ENCODE data around the gene PDCD1LG2. TPM values are rescaled to one million over a fixed set of nuclear protein-coding genes. Genes with fewer than 3 reads are reported as not detected.
A peak's percentile ranks its signal among the peaks of the same experiment; 100 is the strongest.

The PDCD1LG2 gene
- total and polyA plus RNA-seq, 2 of the 8 experiments (the other 6 are each of a cell fraction or from before 2014, with no cell fraction given): not detected

DNA sequence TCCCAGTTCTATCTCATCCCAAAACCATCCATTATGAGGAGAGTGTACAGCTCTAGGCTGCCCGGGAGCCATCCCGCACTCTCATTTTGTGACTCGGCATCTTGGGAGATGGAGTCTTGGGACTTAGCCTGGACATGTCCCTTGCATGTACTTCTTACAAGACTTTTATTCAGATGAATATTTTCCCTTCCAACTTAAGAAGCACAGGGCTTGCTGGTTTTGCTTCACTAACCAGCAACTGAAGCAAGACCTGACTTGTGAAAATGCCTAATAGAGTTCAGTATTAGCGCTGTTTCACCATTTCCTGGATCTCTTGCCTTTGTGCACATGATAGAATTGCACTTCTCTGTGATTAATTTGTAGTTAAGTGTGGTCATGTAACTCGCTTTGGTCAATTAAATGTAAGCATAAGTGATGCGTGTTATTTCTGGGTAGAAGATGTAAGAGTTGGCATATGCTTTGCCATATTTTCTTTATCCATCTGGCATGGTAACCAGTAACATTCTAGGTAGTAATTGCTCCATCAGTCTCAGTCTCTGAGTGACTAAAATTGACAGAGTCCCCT lies 55.8 kb downstream of the PDCD1LG2 start:
- no peak overlapping the region for H4K91ac ChIP-seq (replicated peaks; ENCODE audit: insufficient read length, low read length)
- no peak overlapping the region for H2BK12ac ChIP-seq (ENCODE audit: low read depth, low read length)
- no peak overlapping the region for H2BK20ac ChIP-seq (ENCODE audit: low read length)
- 0 out of 4 replicates have a peak, but pooled peaks cover 0 to 2% of the 10 kb centered on the region in 2 experiments for H3K9me3 ChIP-seq (ENCODE audit: insufficient read depth in 2 of 2, low read depth in 1 of 2, low read length in 1 of 2)
- DNase-seq (ENCODE audit: low read depth in 1 of 2, low spot score in 2 of 2) (no peak), FAIRE-seq (no peak)
- H3K4me3 ChIP-seq (ENCODE audit: extremely low read depth in 1 of 4, insufficient read depth in 2 of 4, low read depth in 3 of 4, low read length in 4 of 4): no peak overlapping the region
- H2BK15ac ChIP-seq (ENCODE audit: low read length): no peak overlapping the region
- H3K23me2 ChIP-seq (ENCODE audit: low read depth, low read length): no peaks in the 10 kb centered on the region
- no peaks in the 10 kb centered on the region for H3K79me2 ChIP-seq (ENCODE audit: control insufficient read depth in 1 of 2, insufficient read depth in 2 of 2, low read length in 2 of 2)
- H3K4me2 ChIP-seq (ENCODE audit: insufficient read depth in 1 of 2, low read depth in 2 of 2, low read length in 2 of 2): no peak overlapping the region
- 0 out of 2 replicates have a peak overlapping the region, but pooled peaks have one; percentile 15 for H2BK5ac ChIP-seq (ENCODE audit: low read depth, low read length)
- H3K14ac ChIP-seq (ENCODE audit: insufficient read length): no peak overlapping the region
- no peak overlapping the region for H3K56ac ChIP-seq (replicated peaks; ENCODE audit: insufficient read length, low read depth, low read length)
- H3K9ac ChIP-seq (replicated peaks in 1 of 4; ENCODE audit: extremely low read depth in 1 of 4, low read depth in 3 of 4, low read length in 3 of 4): no peak overlapping the region
- no peaks in the 10 kb centered on the region for H3K79me1 ChIP-seq (ENCODE audit: low read depth, low read length)
- no peak overlapping the region for H4K5ac ChIP-seq (ENCODE audit: insufficient read length, low read depth, low read length)
- WGBS, 2 experiments (ENCODE audit: extremely low coverage in 1 of 2, insufficient coverage in 1 of 2, insufficient read length in 1 of 2, insufficient replicate concordance in 2 of 2, low coverage in 1 of 2, low lambda C conversion rate in 2 of 2, missing lambda C conversion rate in 1 of 2): 91% methylated on average over 6 of the region's 6 CpGs; no CpG with 5 or more reads in 1 of the 2 experiments
- no peak overlapping the region for H2AK5ac ChIP-seq (ENCODE audit: low read depth, low read length)
- H3K4me1 ChIP-seq (replicated peaks in 1 of 4; ENCODE audit: control insufficient read depth in 3 of 4, insufficient read depth in 4 of 4, low read length in 3 of 4): no peaks in the 10 kb centered on the region
- H3K18ac ChIP-seq (ENCODE audit: extremely low read depth, low read length): no peak overlapping the region
- peak overlapping the region; percentile 76; the same call in 1 of the 2 replicates for H2AFZ ChIP-seq (ENCODE audit: low read length)
- H3K27ac ChIP-seq (ENCODE audit: low read depth, low read length): no peak overlapping the region
- no peak overlapping the region for H3K23ac ChIP-seq (ENCODE audit: insufficient read length)
- no peak overlapping the region for H3K4ac ChIP-seq (replicated peaks; ENCODE audit: insufficient read length, low read depth, low read length)
- no peak overlapping the region for H4K8ac ChIP-seq (ENCODE audit: extremely low read depth, insufficient read depth, low read length)
- ChIA-PET CTCF (ENCODE audit: partially characterized antibody) (interaction anchor here (1.1 kb wide), 1 partner anchor 9 kb away, joined by 3 read pairs; no protein-coding TSS in a partner anchor), POLR2A (ENCODE audit: partially characterized antibody) (interaction anchor here (1.6 kb wide), 1 partner anchor 9 kb away, joined by 3 read pairs; no protein-coding TSS in a partner anchor)
- no peak overlapping the region for H2BK120ac ChIP-seq (replicated peaks; ENCODE audit: low read depth, low read length)
- H3K36me3 ChIP-seq (ENCODE audit: control insufficient read depth in 2 of 4, insufficient read depth in 4 of 4, low read length in 3 of 4): no peaks in the 10 kb centered on the region
- no peaks in the 10 kb centered on the region for H4K20me1 ChIP-seq (replicated peaks in 1 of 2; ENCODE audit: control insufficient read depth in 1 of 2, insufficient read depth in 2 of 2, low read length in 2 of 2)
- no peaks in the 10 kb centered on the region; a peak in 2 of 7 replicates for H3K27me3 ChIP-seq (replicated peaks in 1 of 4; ENCODE audit: control insufficient read depth in 3 of 4, extremely low read depth in 1 of 4, insufficient read depth in 3 of 4, low read length in 3 of 4)
- TF ChIP-seq NANOG (IDR thresholded peaks at IDR 0.05; ENCODE audit: insufficient read depth, low read depth, low read length, poor library complexity, severe bottlenecking) (no peak), CREB1 (IDR thresholded peaks at IDR 0.05) (no peak), RNF2 (IDR thresholded peaks at IDR 0.05; ENCODE audit: borderline replicate concordance, low read depth, low read length, missing control alignments, poor library complexity, severe bottlenecking) (no peak), SRF (IDR thresholded peaks at IDR 0.05; ENCODE audit: low read depth, low read length) (no peak), TAF1 (IDR thresholded peaks at IDR 0.05; ENCODE audit: low read depth, low read length) (no peak), TAF7 (optimal IDR thresholded peaks at IDR 0.05; ENCODE audit: borderline replicate concordance, low read depth, low read length) (no peak), TBP (IDR thresholded peaks at IDR 0.05; ENCODE audit: low read depth, low read length) (no peak), TEAD4 (IDR thresholded peaks at IDR 0.05; ENCODE audit: low read depth, low read length) (no peak)
- TF ChIP-seq, protein P1, sequence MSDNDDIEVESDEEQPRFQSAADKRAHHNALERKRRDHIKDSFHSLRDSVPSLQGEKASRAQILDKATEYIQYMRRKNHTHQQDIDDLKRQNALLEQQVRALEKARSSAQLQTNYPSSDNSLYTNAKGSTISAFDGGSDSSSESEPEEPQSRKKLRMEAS (IDR thresholded peaks at IDR 0.05): no peak
- TF ChIP-seq, protein P2, sequence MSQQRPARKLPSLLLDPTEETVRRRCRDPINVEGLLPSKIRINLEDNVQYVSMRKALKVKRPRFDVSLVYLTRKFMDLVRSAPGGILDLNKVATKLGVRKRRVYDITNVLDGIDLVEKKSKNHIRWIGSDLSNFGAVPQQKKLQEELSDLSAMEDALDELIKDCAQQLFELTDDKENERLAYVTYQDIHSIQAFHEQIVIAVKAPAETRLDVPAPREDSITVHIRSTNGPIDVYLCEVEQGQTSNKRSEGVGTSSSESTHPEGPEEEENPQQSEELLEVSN (IDR thresholded peaks at IDR 0.05): no peak
- TF ChIP-seq, protein P3, sequence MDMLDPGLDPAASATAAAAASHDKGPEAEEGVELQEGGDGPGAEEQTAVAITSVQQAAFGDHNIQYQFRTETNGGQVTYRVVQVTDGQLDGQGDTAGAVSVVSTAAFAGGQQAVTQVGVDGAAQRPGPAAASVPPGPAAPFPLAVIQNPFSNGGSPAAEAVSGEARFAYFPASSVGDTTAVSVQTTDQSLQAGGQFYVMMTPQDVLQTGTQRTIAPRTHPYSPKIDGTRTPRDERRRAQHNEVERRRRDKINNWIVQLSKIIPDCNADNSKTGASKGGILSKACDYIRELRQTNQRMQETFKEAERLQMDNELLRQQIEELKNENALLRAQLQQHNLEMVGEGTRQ (IDR thresholded peaks at IDR 0.05; ENCODE audit: low read length): no peak
